Subcutaneous adipose tissue (tissue), 4 donors: ENCODE measurements around the gene GOLGA8B. TPM values are rescaled to one million over a fixed set of nuclear protein-coding genes. Genes with fewer than 3 reads are reported as not detected.

Experiments used
- total RNA-seq, 4 donors: library from RNA; depleted of rRNA; stranded (reverse); fragments of >200 nt; gene quantifications; one replicate each; pipeline ENCODE4 v1.1.0, GENCODE V29; 2016
- TF ChIP-seq, protein P1 (sequence below): fragments of 450-650 bp; IDR thresholded peaks from one replicate; pipeline ENCODE4 v1.5.1; 2016; ENCODE audit warnings: low read depth, mild to moderate bottlenecking, control low read depth, antibody characterized with exemption, moderate library complexity

Gene GOLGA8B
- total RNA-seq, 4 donors from 2014 or later: 44.5 to 148 (median 68.3) TPM

- TF ChIP-seq, protein P1, sequence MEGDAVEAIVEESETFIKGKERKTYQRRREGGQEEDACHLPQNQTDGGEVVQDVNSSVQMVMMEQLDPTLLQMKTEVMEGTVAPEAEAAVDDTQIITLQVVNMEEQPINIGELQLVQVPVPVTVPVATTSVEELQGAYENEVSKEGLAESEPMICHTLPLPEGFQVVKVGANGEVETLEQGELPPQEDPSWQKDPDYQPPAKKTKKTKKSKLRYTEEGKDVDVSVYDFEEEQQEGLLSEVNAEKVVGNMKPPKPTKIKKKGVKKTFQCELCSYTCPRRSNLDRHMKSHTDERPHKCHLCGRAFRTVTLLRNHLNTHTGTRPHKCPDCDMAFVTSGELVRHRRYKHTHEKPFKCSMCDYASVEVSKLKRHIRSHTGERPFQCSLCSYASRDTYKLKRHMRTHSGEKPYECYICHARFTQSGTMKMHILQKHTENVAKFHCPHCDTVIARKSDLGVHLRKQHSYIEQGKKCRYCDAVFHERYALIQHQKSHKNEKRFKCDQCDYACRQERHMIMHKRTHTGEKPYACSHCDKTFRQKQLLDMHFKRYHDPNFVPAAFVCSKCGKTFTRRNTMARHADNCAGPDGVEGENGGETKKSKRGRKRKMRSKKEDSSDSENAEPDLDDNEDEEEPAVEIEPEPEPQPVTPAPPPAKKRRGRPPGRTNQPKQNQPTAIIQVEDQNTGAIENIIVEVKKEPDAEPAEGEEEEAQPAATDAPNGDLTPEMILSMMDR: no peak
These were observed 24.4 kb upstream of the GOLGA8B start for GRCh38 chr15:34607832-34608231.

- TF ChIP-seq, protein P1: no peak
These were observed 23.1 kb upstream of the GOLGA8B start for GRCh38 chr15:34606545-34606944.

DNA sequence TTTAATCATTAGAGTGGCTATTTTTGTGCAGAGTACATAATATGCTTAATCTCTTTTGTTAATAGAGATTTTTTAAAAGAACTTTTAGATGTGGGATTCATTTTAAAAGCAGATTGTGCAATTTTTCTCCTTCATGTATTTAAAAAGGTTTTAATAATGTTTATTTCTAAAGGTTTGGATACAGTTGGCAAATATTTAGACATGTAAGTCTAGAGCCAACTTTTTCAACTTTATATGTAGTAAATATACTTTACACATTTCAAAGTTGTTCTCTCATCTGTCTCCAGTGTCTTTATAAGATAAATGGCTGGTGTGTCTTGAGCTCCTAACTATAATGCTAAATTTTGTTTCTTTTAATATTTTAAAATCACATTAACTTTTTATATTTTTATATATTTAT lies 22.7 kb upstream of the GOLGA8B start:
- TF ChIP-seq, protein P1: no peak

GRCh38 chr15:34603095-34603494 lies 19.6 kb upstream of the GOLGA8B start:
- TF ChIP-seq, protein P1: no peak

- TF ChIP-seq, protein P1: no peak
These were observed 17.5 kb upstream of the GOLGA8B start for GRCh38 chr15:34600923-34601322.

DNA sequence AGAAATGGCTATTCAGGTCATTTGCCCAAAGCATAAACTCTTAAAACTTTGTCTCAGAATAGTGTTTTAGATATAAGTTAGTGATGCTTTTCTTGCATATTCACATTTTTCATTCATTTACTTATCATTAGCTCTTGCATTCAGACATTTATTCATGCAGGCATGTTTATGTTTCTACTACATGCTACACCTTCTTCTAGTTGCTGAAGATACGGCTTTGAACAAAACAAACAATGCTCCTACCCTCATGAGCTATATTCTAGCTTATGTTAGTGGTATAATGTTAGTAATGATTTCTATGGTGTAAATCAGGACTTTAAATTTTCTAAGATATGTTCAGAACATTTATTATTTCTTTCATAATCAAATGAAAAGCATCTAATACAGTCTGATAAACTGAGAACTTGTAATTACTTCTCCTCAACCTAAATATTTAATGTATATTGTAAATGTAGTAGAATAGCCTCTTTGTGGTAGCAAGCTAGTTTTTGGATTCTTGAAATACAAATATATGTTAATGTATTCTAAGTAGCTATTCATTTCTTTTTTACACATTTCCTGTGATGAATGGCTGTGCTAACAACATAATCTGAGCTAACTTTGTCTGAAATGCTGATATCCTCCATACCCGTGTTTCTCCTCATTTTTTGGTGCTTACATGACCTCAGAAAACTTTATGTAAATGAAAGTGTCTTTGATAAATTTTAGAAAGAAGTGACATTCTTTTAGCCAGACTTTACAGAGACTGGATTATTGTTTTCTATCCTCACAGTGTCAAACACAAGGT lies 15.5 kb upstream of the GOLGA8B start:
- TF ChIP-seq, protein P1: no peak

DNA sequence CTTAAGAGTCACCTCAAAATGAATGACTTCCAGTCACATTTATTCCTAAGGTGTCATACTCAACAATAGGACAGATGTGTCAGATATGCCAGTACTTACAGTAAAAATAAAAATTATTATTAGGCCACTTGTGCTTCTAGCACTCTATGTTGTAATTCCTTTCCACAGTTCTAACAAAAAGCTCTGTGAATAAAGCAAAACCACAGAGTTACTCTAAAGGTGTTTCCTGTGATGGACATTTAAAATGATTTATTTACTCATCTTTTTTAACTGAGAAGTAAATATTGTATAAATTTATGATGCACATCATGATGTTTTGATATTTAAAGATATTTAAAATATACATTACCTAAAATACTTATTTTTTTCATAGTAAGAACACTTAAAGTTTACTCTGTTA lies 13.9 kb upstream of the GOLGA8B start:
- TF ChIP-seq, protein P1: no peak
